A549 (cell line): ENCODE data around the gene GCC2. TPM values are rescaled to one million over a fixed set of nuclear protein-coding genes. Genes with fewer than 3 reads are reported as not detected.
"Not testable (repeated sequence)": the region's sequence is repeated elsewhere in the genome, so short reads cannot be mapped to it uniquely, and the experiment has no call there.

Experiments
- ATAC-seq, 2 experiments: fragments of 200-7000 bp in 1 of 2; fragments of >200 bp in 1 of 2; cut with Nextera tagmentation in 1 of 2; cut with Tn5 transposase in 1 of 2; 3 replicates each; pipeline versions ENCODE4 v1.8.0 to v1.9.1; 2018 to 2020; ENCODE audit warnings: mild to moderate bottlenecking in 1 of 2, moderate library complexity in 1 of 2
- CTCF ChIA-PET: fragments of 300-600 bp; sonication (Branson Sonifier 250); formaldehyde crosslinking; extraction: SDS; loops from one replicate; lab custom pipeline; 2021; ENCODE audit warnings: antibody characterized with exemption, inconsistent platforms; lab: Yijun Ruan, JAX
- POLR2A ChIA-PET: fragments of 350-600 bp; formaldehyde crosslinking; extraction: SDS; loops from one replicate; lab custom pipeline; 2021; ENCODE audit warnings: antibody characterized with exemption, inconsistent platforms; lab: Yijun Ruan, JAX
- DNase-seq, 2 experiments: peaks; one replicate each; pipeline versions ENCODE4 v3.0.0 to v3.0.0-alpha.2; 2011 to 2016; ENCODE audit warnings: low read depth in 1 of 2, low spot score in 1 of 2
- FAIRE-seq: peaks from 2 replicates; lab custom pipeline; 2011; peaks lifted over from hg19 to GRCh38; lab: Jason Lieb, UNC
- H3K27ac ChIP-seq, 2 experiments: fragments of >200 bp; sonication (Bioruptor Twin); formaldehyde crosslinking; 3 replicates each; pipeline ENCODE4 v1.5.1; 2016 to 2017
- H3K4me1 ChIP-seq: fragments of >200 bp; sonication (Bioruptor Twin); formaldehyde crosslinking; 3 replicates; pipeline ENCODE4 v1.6.1; 2016
- H3K4me2 ChIP-seq: fragments of >200 bp; sonication (Bioruptor Twin); formaldehyde crosslinking; 3 replicates; pipeline ENCODE4 v1.6.1; 2016
- H3K4me3 ChIP-seq: fragments of >200 bp; sonication (Bioruptor Twin); formaldehyde crosslinking; 3 replicates; pipeline ENCODE4 v1.5.1; 2016
- H3K9me3 ChIP-seq: fragments of >200 bp; sonication (Bioruptor Twin); formaldehyde crosslinking; 3 replicates; pipeline ENCODE4 v1.6.1; 2016
- CBX2 ChIP-seq: fragments of 200-600 bp; sonication (generic); IDR thresholded peaks from 2 replicates; pipeline ENCODE4 v1.6.1; 2016; ENCODE audit warnings: low read depth, mild to moderate bottlenecking, borderline replicate concordance
- EP300 ChIP-seq, 2 experiments: fragments of >200 bp; sonication (Bioruptor Twin); formaldehyde crosslinking; IDR thresholded peaks; 2 replicates in 1 of 2; 3 replicates in 1 of 2; pipeline ENCODE4 v1.6.1; 2016 to 2017
- RCOR1 ChIP-seq: fragments of 150-350 bp; IDR thresholded peaks from 2 replicates; pipeline ENCODE4 v1.6.1; 2014; ENCODE audit warnings: antibody characterized with exemption, low read length, low read depth
- REST ChIP-seq: fragments of 200-600 bp; sonication (generic); IDR thresholded peaks from 2 replicates; pipeline ENCODE4 v1.6.1; 2016; ENCODE audit warnings: antibody characterized with exemption, mild to moderate bottlenecking, moderate library complexity
- WGBS: methylation state at CpG from one replicate; pipeline ENCODE4 v1.1.6; 2017; ENCODE audit errors: missing lambda C conversion rate; 5-methylcytosine and 5-hydroxymethylcytosine counted together
- polyA plus RNA-seq, 4 experiments: library from polyadenylated mRNA; depleted of rRNA in 3 of 4; stranded (reverse); fragments of >200 nt; fragmentation: RNase III in 1 of 4; extraction: RNeasy Plus Mini Kit Qiagen cat#74134 plus additional on column Dnase treatment in 1 of 4; gene quantifications; 2 replicates in 3 of 4; 3 replicates in 1 of 4; pipeline ENCODE4 v1.2.3, GENCODE V29; 2011 to 2017
- small RNA-seq, 6 experiments: library from RNA; depleted of rRNA; stranded (forward); fragments of <200 nt; gene quantifications; one replicate each; pipeline ENCODE3, GENCODE V24; 2012

The GCC2 gene
- polyA plus RNA-seq, 2 of the 4 experiments (the other 2 are of a cell fraction): 13.6 to 30.1 TPM

GRCh38 chr2:108555572-108555971, 106.6 kb downstream of the GCC2 start:
- peaks cover 9% of the 10 kb centered on the region; the same call in 1 of the 3 replicates for H3K4me1 ChIP-seq
- H3K4me3 ChIP-seq: no peak overlapping the region
- no peak for DNase-seq
- POLR2A ChIA-PET: no interaction called here
- no peaks in the 10 kb centered on the region for H3K9me3 ChIP-seq
- H3K4me2 ChIP-seq: no peak overlapping the region
- WGBS: 97% methylated on average over 2 of the region's 2 CpGs
- CTCF ChIA-PET: no interaction called here
- H3K27ac ChIP-seq: no peak overlapping the region
- FAIRE-seq: no peak
- TF ChIP-seq EP300 (IDR thresholded peaks at IDR 0.05) (no peak), RCOR1 (no peak), REST (no peak), CBX2 (no peak)
- ATAC-seq: peak in 1 of 2 experiments; percentile 45; a peak in 2 of 6 replicates

- FAIRE-seq, ATAC-seq, H3K4me2 ChIP-seq, H3K4me3 ChIP-seq, H3K9me3 ChIP-seq, DNase-seq, H3K4me1 ChIP-seq, H3K27ac ChIP-seq, POLR2A ChIA-PET: not testable (repeated sequence)
- WGBS: 75% methylated on average over 2 of the region's 2 CpGs
- CTCF ChIA-PET: interaction anchor here (1.6 kb wide), 1 partner anchor 28 kb away, joined by 6 read pairs; no protein-coding TSS in a partner anchor
These were observed 107.6 kb downstream of the GCC2 start for GRCh38 chr2:108556581-108556980.

Small RNA genes within 50 kb of the gene (small RNA-seq; reads per million reads assigned to genes)
- 0 reads per million in 6 experiments for gene SMIM12P1

Other genes starting within 250 kb of the GCC2 start
- gene SULT1C3, start 209.2 kb upstream of the GCC2 start, polyA plus RNA-seq (2011; rRNA removed): not detected in 2 replicates
- not detected in 3 replicates for gene SULT1C3, start 209.2 kb upstream of the GCC2 start, polyA plus RNA-seq (2017; fragmentation: RNase III; extraction: RNeasy Plus Mini Kit Qiagen cat#74134 plus additional on column Dnase treatment)
- gene SULT1C2, start 160.3 kb upstream of the GCC2 start, polyA plus RNA-seq (2011; rRNA removed): 0.26 and 0.36 TPM in 2 replicates
- gene SULT1C2, start 160.3 kb upstream of the GCC2 start, polyA plus RNA-seq (2017; fragmentation: RNase III; extraction: RNeasy Plus Mini Kit Qiagen cat#74134 plus additional on column Dnase treatment): 0.20 to 0.61 TPM (median 0.56 TPM) in 3 replicates
- gene SULT1C4, start 71.3 kb upstream of the GCC2 start, polyA plus RNA-seq (2011; rRNA removed): 0.05 TPM in 2 replicates
- not detected in 3 replicates for gene SULT1C4, start 71.3 kb upstream of the GCC2 start, polyA plus RNA-seq (2017; fragmentation: RNase III; extraction: RNeasy Plus Mini Kit Qiagen cat#74134 plus additional on column Dnase treatment)
- 92.0 and 94.1 TPM in 2 replicates for gene LIMS1, start 85.3 kb downstream of the GCC2 start, polyA plus RNA-seq (2011; rRNA removed)
- 37.5 to 42.5 TPM (median 40.0 TPM) in 3 replicates for gene LIMS1, start 85.3 kb downstream of the GCC2 start, polyA plus RNA-seq (2017; fragmentation: RNase III; extraction: RNeasy Plus Mini Kit Qiagen cat#74134 plus additional on column Dnase treatment)